PFSK-1 (cell line): Measurements from ENCODE around the gene EP300.

Source experiments
- POLR2AphosphoS5 ChIP-seq: IDR thresholded peaks from 2 replicates; pipeline ENCODE4 v1.6.1; 2012; ENCODE audit warnings: low read depth, mild to moderate bottlenecking, control low read depth, low read length, moderate library complexity
- SIN3A ChIP-seq: IDR thresholded peaks from 2 replicates; pipeline ENCODE4 v1.6.1; 2012; ENCODE audit warnings: mild to moderate bottlenecking, low read length, moderate library complexity, borderline replicate concordance; ENCODE audit not compliant: insufficient read depth
- TF ChIP-seq, protein P1 (sequence below), 2 experiments: IDR thresholded peaks; 2 replicates each; pipeline versions ENCODE4 v1.6.1 to v1.8.0; 2011 to 2012; ENCODE audit warnings: low read depth in 2 of 2, low read length in 2 of 2, control low read depth in 1 of 2, inconsistent platforms in 1 of 2, mild to moderate bottlenecking in 1 of 2, moderate library complexity in 1 of 2; ENCODE audit not compliant: insufficient read depth in 1 of 2

DNA sequence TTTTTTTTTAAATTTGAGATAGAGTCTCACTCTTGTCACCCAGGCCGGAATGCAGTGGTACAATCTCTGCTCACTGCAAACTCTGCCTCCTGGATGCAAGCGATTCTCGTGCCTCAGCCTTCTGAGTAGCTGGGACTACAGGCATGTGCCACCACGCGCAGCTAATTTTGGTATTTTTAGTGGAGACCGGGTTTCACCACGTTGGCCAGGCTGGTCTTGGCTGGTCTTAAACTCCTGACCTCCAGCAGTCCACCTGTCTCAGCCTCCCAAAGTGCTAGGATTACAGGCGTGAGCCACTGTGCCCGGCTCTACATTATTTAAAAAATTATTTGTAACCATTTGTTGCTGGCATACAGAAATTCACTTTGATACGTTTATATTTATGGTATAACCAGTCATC is 18.6 kb downstream of the EP300 start:
- TF ChIP-seq, protein P1, sequence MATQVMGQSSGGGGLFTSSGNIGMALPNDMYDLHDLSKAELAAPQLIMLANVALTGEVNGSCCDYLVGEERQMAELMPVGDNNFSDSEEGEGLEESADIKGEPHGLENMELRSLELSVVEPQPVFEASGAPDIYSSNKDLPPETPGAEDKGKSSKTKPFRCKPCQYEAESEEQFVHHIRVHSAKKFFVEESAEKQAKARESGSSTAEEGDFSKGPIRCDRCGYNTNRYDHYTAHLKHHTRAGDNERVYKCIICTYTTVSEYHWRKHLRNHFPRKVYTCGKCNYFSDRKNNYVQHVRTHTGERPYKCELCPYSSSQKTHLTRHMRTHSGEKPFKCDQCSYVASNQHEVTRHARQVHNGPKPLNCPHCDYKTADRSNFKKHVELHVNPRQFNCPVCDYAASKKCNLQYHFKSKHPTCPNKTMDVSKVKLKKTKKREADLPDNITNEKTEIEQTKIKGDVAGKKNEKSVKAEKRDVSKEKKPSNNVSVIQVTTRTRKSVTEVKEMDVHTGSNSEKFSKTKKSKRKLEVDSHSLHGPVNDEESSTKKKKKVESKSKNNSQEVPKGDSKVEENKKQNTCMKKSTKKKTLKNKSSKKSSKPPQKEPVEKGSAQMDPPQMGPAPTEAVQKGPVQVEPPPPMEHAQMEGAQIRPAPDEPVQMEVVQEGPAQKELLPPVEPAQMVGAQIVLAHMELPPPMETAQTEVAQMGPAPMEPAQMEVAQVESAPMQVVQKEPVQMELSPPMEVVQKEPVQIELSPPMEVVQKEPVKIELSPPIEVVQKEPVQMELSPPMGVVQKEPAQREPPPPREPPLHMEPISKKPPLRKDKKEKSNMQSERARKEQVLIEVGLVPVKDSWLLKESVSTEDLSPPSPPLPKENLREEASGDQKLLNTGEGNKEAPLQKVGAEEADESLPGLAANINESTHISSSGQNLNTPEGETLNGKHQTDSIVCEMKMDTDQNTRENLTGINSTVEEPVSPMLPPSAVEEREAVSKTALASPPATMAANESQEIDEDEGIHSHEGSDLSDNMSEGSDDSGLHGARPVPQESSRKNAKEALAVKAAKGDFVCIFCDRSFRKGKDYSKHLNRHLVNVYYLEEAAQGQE (IDR thresholded peaks at IDR 0.05; ENCODE audit: insufficient read depth in 1 of 2, low read depth in 2 of 2, low read length in 2 of 2) = no peak
- TF ChIP-seq POLR2AphosphoS5 (no peak), SIN3A (no peak)
